GM12873 (cell line): ENCODE results near the gene RPS17.

Experiments used
- TF ChIP-seq, protein P1 (sequence below): IDR thresholded peaks from 2 replicates; pipeline ENCODE4 v1.5.1; 2012; ENCODE audit warnings: low read depth, mild to moderate bottlenecking, moderate library complexity, low read length, control low read depth; ENCODE audit not compliant: insufficient read depth; ENCODE audit errors: missing control alignments

The RPS17 gene

DNA sequence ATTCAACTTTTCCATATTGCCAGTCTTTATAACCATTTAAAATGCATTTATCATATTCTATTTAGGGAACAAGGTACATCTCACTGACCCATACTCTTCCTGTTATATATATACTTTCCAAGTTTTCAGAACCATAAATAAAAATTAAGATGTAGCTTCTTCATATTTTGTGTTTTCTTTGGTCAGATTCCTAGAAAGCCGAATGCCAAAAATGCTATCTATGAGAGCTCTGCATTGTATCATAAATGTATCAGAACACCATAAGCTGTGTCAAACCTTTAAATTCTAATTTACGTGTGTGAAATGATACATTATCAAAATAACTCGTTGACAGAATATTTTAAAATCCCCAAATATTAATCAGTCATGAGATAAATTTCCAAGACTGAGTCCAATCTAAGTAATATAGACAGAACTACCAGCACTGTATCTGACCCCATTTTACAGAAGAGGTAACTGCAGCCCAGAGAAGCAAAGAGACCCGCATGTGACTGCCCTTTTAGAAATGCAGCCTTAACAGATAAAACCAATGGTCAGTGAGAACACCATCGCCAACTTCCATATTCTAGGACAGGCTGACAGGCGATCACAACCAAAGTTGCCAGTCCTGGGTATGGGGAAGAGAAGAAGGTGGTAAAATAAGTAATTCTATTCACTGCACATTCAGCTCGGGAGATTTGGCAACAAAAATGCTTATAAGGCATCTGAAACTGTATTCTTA lies 16.2 kb upstream of the RPS17 start:
- TF ChIP-seq, protein P1, sequence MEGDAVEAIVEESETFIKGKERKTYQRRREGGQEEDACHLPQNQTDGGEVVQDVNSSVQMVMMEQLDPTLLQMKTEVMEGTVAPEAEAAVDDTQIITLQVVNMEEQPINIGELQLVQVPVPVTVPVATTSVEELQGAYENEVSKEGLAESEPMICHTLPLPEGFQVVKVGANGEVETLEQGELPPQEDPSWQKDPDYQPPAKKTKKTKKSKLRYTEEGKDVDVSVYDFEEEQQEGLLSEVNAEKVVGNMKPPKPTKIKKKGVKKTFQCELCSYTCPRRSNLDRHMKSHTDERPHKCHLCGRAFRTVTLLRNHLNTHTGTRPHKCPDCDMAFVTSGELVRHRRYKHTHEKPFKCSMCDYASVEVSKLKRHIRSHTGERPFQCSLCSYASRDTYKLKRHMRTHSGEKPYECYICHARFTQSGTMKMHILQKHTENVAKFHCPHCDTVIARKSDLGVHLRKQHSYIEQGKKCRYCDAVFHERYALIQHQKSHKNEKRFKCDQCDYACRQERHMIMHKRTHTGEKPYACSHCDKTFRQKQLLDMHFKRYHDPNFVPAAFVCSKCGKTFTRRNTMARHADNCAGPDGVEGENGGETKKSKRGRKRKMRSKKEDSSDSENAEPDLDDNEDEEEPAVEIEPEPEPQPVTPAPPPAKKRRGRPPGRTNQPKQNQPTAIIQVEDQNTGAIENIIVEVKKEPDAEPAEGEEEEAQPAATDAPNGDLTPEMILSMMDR, result no peak

DNA sequence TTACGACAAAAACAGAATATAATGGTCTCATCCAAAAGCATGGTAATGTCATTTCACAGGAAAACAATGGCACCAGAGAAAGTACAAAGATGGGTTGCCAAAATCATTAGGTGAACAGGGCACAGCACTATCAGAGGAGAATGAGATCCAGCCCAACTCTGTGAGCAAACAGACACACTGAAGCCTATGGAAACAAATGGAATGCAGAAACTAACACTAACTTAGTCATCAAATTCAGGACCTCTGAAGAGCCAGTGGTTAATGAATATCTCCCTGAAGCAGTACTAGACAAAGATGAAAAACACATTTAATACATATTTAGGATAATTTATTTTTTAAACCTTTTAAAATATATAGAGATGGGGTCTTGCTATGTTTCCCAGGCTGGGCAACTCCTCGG lies 14.6 kb upstream of the RPS17 start:
- TF ChIP-seq, protein P1, result no peak

DNA sequence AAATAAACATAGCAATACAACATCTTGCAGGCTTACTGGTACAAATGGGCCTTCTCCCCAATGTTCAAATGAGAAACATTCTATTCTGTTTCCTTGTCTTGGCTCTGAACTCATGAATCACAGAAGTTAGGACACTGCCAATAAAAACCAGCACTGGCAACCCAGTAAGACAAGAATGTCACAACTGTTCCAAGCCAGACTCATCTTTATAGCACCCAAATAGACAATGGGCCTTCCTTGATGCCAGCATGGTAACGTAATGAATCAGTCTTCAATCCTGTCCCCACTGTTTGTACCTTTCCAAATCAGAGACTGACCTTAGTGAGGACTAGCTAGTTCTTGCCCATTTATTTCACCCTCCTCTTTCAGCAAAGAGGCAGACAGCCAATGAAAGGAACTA lies 14.1 kb upstream of the RPS17 start:
- TF ChIP-seq, protein P1, result no peak

DNA sequence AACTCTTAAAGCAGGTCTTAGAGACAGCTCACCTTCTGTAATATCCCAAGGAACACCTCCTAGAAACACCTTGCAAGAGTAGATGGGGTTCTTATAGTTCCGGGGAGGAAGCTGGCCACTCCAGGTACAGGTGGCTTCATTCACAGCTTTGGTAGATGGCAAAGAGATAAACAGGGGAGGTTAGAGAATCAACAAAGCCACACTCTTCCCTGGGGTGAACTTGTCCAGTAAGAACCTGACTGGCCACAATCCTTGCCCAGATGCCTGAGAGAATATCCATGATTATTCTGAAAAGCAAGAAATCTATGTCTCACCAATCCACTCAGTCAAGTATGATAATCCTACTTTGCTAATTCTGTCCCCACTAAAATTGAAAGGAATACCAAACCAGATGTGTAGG lies 13.6 kb upstream of the RPS17 start:
- TF ChIP-seq, protein P1, result no peak

DNA sequence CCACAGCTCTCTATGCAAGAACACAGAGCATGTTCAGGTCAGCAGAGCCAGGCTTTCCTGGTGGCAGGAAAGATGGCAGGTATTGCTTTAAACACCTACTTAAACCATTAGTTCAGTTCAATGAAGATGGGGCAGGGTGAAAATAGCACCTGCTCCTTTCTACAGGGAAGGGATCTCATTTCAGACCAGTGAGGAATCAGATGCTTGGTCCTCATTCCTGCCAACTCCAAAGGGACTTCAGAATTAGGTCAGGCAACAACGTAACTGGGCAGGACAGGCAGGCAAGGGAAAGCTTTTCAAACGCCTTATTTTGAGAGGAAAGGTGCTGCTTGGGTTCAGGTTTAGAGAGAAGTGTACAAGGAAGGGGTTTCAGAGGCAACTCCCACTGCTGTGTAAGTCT lies 12.6 kb upstream of the RPS17 start:
- TF ChIP-seq, protein P1, result no peak

DNA sequence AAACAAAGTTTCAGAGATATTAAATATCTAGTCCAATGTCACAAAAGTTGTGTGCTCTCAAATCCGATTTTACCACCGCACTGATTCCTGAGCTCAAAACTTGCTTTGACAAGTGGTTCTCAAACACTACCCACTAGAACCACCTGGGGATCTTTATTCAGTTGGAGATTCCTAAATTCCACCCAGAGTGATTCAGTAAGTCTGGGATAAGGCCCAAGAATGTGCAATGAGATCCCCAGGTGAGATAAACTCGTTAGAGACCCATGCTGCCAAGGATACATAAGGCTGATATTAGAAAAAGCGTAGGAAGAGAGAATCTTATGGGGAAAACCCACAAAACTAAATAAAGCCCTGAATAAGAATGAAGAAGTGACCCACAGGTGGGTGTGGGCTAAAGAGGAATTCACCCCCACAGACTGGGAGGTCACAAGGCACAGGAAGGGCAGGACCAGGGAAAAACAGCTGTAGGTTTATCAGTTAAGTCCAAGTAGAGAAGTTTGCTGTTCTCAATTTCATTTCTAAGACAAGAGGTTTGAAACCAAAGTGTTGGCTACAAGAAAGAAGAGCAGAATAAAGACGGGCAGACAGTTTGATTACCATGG lies 11.5 kb upstream of the RPS17 start:
- TF ChIP-seq, protein P1, result no peak

DNA sequence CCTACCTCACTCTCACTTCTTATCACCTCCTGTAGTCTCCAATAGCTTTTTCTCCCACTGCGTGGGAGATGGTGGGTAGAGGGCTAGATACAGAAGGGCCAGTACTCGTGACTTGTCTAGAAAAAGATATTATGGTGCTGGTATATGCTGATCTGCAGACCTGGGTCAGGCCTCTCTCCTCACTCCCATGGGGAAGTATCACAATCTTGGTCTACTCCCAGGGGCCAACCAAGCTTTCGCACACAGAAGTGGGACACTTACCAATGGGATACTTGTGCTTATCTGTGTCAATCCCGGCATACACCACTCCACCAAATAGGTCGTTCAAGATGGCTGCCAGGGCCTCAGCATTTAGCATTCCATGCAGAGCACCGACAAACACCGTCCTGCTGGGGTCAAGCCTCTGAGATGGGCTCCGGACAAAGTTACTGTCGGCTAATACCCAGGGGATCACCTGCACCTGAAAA lies 9.0 kb upstream of the RPS17 start:
- TF ChIP-seq, protein P1, result no peak
